Measurements from ENCODE around the gene VSIG10. TPM values are rescaled to one million over a fixed set of nuclear protein-coding genes. Genes with fewer than 3 reads are reported as not detected.
A peak's percentile ranks its signal among the peaks of the same experiment; 100 is the strongest.

VSIG10 gene
- total and polyA plus RNA-seq, 2 of the 13 experiments (the other 11 are each of a cell fraction or from before 2014, with no cell fraction given), result 25.6 to 42.5 TPM

GRCh38 chr12:118052324-118053070, 51.3 kb downstream of the VSIG10 start (continued):
- TF ChIP-seq AHDC1 (CRISPR knock-in tag; IDR thresholded peaks at IDR 0.05; ENCODE audit: borderline replicate concordance), result peak; percentile 90
- TF ChIP-seq DBP (CRISPR knock-in tag; IDR thresholded peaks at IDR 0.05; ENCODE audit: not compliant biosample characterization), result no peak
- no peak for TF ChIP-seq ZNF557 (CRISPR knock-in tag; IDR thresholded peaks at IDR 0.05)
- TF ChIP-seq KIAA2018 (CRISPR knock-in tag; IDR thresholded peaks at IDR 0.05; ENCODE audit: borderline replicate concordance), result no peak
- no peak for TF ChIP-seq NR0B2 (CRISPR knock-in tag; IDR thresholded peaks at IDR 0.05)
- TF ChIP-seq E2F2 (CRISPR knock-in tag; IDR thresholded peaks at IDR 0.05; ENCODE audit: borderline replicate concordance), result no peak
